GM12878 (cell line): ENCODE data around the gene GPR137B. TPM values are rescaled to one million over a fixed set of nuclear protein-coding genes. Genes with fewer than 3 reads are reported as not detected.
A peak's percentile ranks its signal among the peaks of the same experiment; 100 is the strongest.

ENCODE experiments used
- ATAC-seq: fragments of 200-7000 bp; cut with Tn5 transposase; 3 replicates; pipeline ENCODE4 v1.9.1; 2020; ENCODE audit warnings: mild to moderate bottlenecking, moderate library complexity
- BruUV-seq: library from RNA; stranded (reverse); fragments of 400-500 nt; replicated peaks from 2 replicates; lab custom pipeline; 2021; lab: Mats Ljungman, UMichigan
- CTCF ChIA-PET: fragments of 300-600 bp; sonication (Branson Sonifier 250); formaldehyde crosslinking; extraction: SDS; loops from one replicate; lab custom pipeline; 2021; ENCODE audit warnings: inconsistent platforms; lab: Yijun Ruan, JAX
- POLR2A ChIA-PET: fragments of 350-600 bp; formaldehyde crosslinking; extraction: SDS; loops from one replicate; lab custom pipeline; 2021; ENCODE audit warnings: inconsistent platforms; lab: Charles Lee
- RAD21 ChIA-PET: fragments of 300-600 bp; sonication (Branson Sonifier 250); formaldehyde crosslinking; loops from one replicate; lab custom pipeline; 2023; ENCODE audit warnings: antibody characterized with exemption; ENCODE audit not compliant: unreplicated experiment; lab: Charles Lee
- SMC1A ChIA-PET: fragments of 300-600 bp; sonication (Branson Sonifier 250); formaldehyde crosslinking; loops from one replicate; lab custom pipeline; 2023; ENCODE audit not compliant: unreplicated experiment, uncharacterized antibody; lab: Charles Lee
- DNase-seq: peaks from one replicate; pipeline ENCODE4 v3.0.0-alpha.2; 2011; ENCODE audit warnings: low read depth, low spot score
- FAIRE-seq: peaks from 3 replicates; lab custom pipeline; 2011; peaks lifted over from hg19 to GRCh38; lab: Jason Lieb, UNC
- H2AFZ ChIP-seq: 2 replicates; pipeline ENCODE4 v1.6.0; 2011; ENCODE audit warnings: low read depth, low read length, control low read depth; ENCODE audit not compliant: control insufficient read depth
- H3K27ac ChIP-seq: 2 replicates; pipeline ENCODE4 v1.5.1; 2011; ENCODE audit warnings: control low read depth; ENCODE audit not compliant: control insufficient read depth, insufficient read depth
- H3K27me3 ChIP-seq, 2 experiments: replicated peaks in 1 of 2; 2 replicates each; pipeline versions ENCODE4 v1.6.0 to v1.6.1; 2011; ENCODE audit warnings: low read length in 1 of 2; ENCODE audit not compliant: control insufficient read depth in 2 of 2, insufficient read depth in 2 of 2
- H3K36me3 ChIP-seq, 2 experiments: 2 replicates each; pipeline ENCODE4 v1.5.1; 2011; ENCODE audit warnings: low read length in 1 of 2; ENCODE audit not compliant: control insufficient read depth in 2 of 2, insufficient read depth in 2 of 2
- H3K4me1 ChIP-seq: 2 replicates; pipeline ENCODE4 v1.6.1; 2011; ENCODE audit warnings: mild to moderate bottlenecking, low read length, moderate library complexity, mixed read lengths; ENCODE audit not compliant: control insufficient read depth, insufficient read depth
- H3K4me2 ChIP-seq: 2 replicates; pipeline ENCODE4 v1.6.0; 2011; ENCODE audit warnings: control low read depth; ENCODE audit not compliant: control insufficient read depth, insufficient read depth
- H3K4me3 ChIP-seq: fragments of 200-600 bp; sonication (generic); 2 replicates; pipeline ENCODE4 v1.5.1; 2016
- H3K79me2 ChIP-seq: 2 replicates; pipeline ENCODE4 v1.6.0; 2011; ENCODE audit warnings: low read length; ENCODE audit not compliant: control insufficient read depth, insufficient read depth
- H3K9ac ChIP-seq: 2 replicates; pipeline ENCODE4 v1.8.0; 2011; ENCODE audit warnings: low read length, control low read depth, mixed read lengths; ENCODE audit not compliant: control insufficient read depth, insufficient read depth
- H3K9me3 ChIP-seq: replicated peaks from 3 replicates; pipeline ENCODE4 v1.5.1; 2011; ENCODE audit warnings: mild to moderate bottlenecking, low read length; ENCODE audit not compliant: control insufficient read depth, insufficient read depth
- H4K20me1 ChIP-seq: 2 replicates; pipeline ENCODE4 v1.6.0; 2011; ENCODE audit not compliant: control insufficient read depth, insufficient read depth
- ASH2L ChIP-seq: fragments of 300-600, 200-600 bp; sonication (generic); IDR thresholded peaks from 2 replicates; pipeline ENCODE4 v1.6.1; 2017; ENCODE audit warnings: low read depth, mild to moderate bottlenecking, borderline replicate concordance
- BMI1 ChIP-seq: fragments of 450-650 bp; IDR thresholded peaks from 2 replicates; pipeline ENCODE4 v1.6.1; 2016; ENCODE audit warnings: mild to moderate bottlenecking, moderate library complexity, borderline replicate concordance
- CBFB ChIP-seq: IDR thresholded peaks from 2 replicates; pipeline ENCODE4 v1.6.1; 2016; ENCODE audit warnings: antibody characterized with exemption, low read depth
- EP300 ChIP-seq, 2 experiments: fragments of 150-350 bp in 1 of 2; IDR thresholded peaks; 2 replicates each; pipeline ENCODE4 v1.6.1; 2011 to 2012; ENCODE audit warnings: low read depth in 2 of 2, low read length in 2 of 2, borderline replicate concordance in 1 of 2, improper control_type of control experiment in 1 of 2, inconsistent platforms in 1 of 2; ENCODE audit not compliant: control insufficient read depth in 1 of 2
- IKZF2 ChIP-seq, 2 experiments: fragments of 450-650 bp; IDR thresholded peaks; 2 replicates each; pipeline ENCODE4 v1.6.1; 2017; ENCODE audit warnings: mild to moderate bottlenecking in 2 of 2, moderate library complexity in 2 of 2
- KAT2A ChIP-seq: conservative IDR thresholded peaks from 2 replicates; pipeline ENCODE4 v1.6.1; 2011; ENCODE audit warnings: low read depth, low read length; ENCODE audit not compliant: control insufficient read depth
- MTA3 ChIP-seq: IDR thresholded peaks from 2 replicates; pipeline ENCODE4 v1.6.1; 2012; ENCODE audit warnings: low read length, inconsistent platforms, borderline replicate concordance
- POLR2AphosphoS5 ChIP-seq: IDR thresholded peaks from 2 replicates; pipeline ENCODE4 v1.6.1; 2011; ENCODE audit warnings: mild to moderate bottlenecking, low read length, inconsistent platforms
- RAD21 ChIP-seq: IDR thresholded peaks from 2 replicates; pipeline ENCODE4 v1.6.1; 2011; ENCODE audit warnings: mild to moderate bottlenecking, low read depth, low read length, moderate library complexity; ENCODE audit not compliant: insufficient read depth
- RAD51 ChIP-seq: fragments of 450-650 bp; IDR thresholded peaks from 2 replicates; pipeline ENCODE4 v1.6.1; 2016; ENCODE audit warnings: moderate library complexity, mild to moderate bottlenecking, inconsistent platforms
- RUNX3 ChIP-seq: IDR thresholded peaks from 2 replicates; pipeline ENCODE4 v1.6.1; 2012; ENCODE audit warnings: low read length, inconsistent platforms
- SUPT20H ChIP-seq: IDR thresholded peaks from 2 replicates; pipeline ENCODE4 v1.6.1; 2011; ENCODE audit warnings: low read depth, mild to moderate bottlenecking, low read length, moderate library complexity, borderline replicate concordance; ENCODE audit not compliant: control insufficient read depth
- TARDBP ChIP-seq: IDR thresholded peaks from 2 replicates; pipeline ENCODE4 v1.6.1; 2016; ENCODE audit warnings: borderline replicate concordance
- YY1 ChIP-seq: IDR thresholded peaks from 2 replicates; pipeline ENCODE4 v1.6.1; 2011; ENCODE audit warnings: low read depth, mild to moderate bottlenecking, low read length
- ZSCAN29 ChIP-seq: fragments of 450-650 bp; IDR thresholded peaks from 2 replicates; pipeline ENCODE4 v1.6.1; 2017; ENCODE audit warnings: mild to moderate bottlenecking, moderate library complexity
- WGBS: methylation state at CpG from one replicate; pipeline ENCODE4 v1.1.6; 2016; ENCODE audit warnings: low lambda C conversion rate; ENCODE audit not compliant: insufficient replicate concordance, insufficient coverage; ENCODE audit errors: missing lambda C conversion rate; 5-methylcytosine and 5-hydroxymethylcytosine counted together
- in situ Hi-C: fragments of 300-500 bp; cut with MboI; formaldehyde crosslinking; loops from 9 replicates; pipeline ENCODE4 v1.14.3; 2018; ENCODE audit warnings: mixed read lengths
- intact Hi-C: fragments of 100-400 bp; cut with micrococcal nuclease; formaldehyde crosslinking; loops from one replicate; pipeline ENCODE4 v1.14.2; 2022; ENCODE audit not compliant: unreplicated experiment
- polyA plus RNA-seq, 11 experiments: library from polyadenylated mRNA; depleted of rRNA in 4 of 11; unstranded in 6 of 11; stranded (reverse) in 5 of 11; fragments of >200 nt; fragmentation: Nextera tagmentation in 4 of 11; fragmentation: Illumina TruSeq in 1 of 11; extraction: Ambion mirVana in 4 of 11; extraction: Trizol in 1 of 11; gene quantifications; 1 replicate in 1 of 11; 2 replicates in 10 of 11; pipeline versions ENCODE4 v1.2.1 to v1.2.3, GENCODE V29; 2011 to 2016; ENCODE audit warnings: inconsistent platforms in 2 of 11, missing spikeins in 2 of 11, low read depth in 1 of 11
- total RNA-seq, 4 experiments: library from RNA; depleted of rRNA in 3 of 4; stranded (reverse); fragments of >200 nt in 3 of 4; fragmentation: Illumina TruSeq in 1 of 4; extraction: Trizol in 1 of 4; gene quantifications; 2 replicates each; pipeline versions ENCODE4 v1.2.1 to v1.2.3, GENCODE V29; 2013 to 2021
- TF ChIP-seq, protein P1 (sequence below): IDR thresholded peaks from 2 replicates; pipeline ENCODE4 v1.6.1; 2011; ENCODE audit warnings: low read depth, mild to moderate bottlenecking, low read length, moderate library complexity, borderline replicate concordance; ENCODE audit errors: extremely low read depth
- TF ChIP-seq, protein P2 (sequence below): fragments of 450-650 bp; IDR thresholded peaks from 2 replicates; pipeline ENCODE4 v1.6.1; 2017; ENCODE audit warnings: mild to moderate bottlenecking, low read depth, inconsistent platforms; ENCODE audit not compliant: poor library complexity, severe bottlenecking
- TF ChIP-seq, protein P3 (sequence below): IDR thresholded peaks from 2 replicates; pipeline ENCODE4 v1.6.1; 2012; ENCODE audit warnings: low read depth, low read length, improper control_type of control experiment

GPR137B gene
- total and polyA plus RNA-seq, 10 of the 15 experiments (the other 5 are each of a cell fraction or from before 2014, with no cell fraction given), result 5.4 to 20.8 (median 12.5) TPM

GRCh38 chr1:236147521-236148469 is 5.5 kb downstream of the GPR137B start (continued):
- TF ChIP-seq POLR2AphosphoS5 (no peak), IKZF2 (IDR thresholded peaks at IDR 0.05) (peak in 1 of 2 experiments; percentile 6; a peak in 1 of 4 replicates), EP300 (IDR thresholded peaks at IDR 0.05; ENCODE audit: borderline replicate concordance in 1 of 2, control insufficient read depth in 1 of 2, low read depth in 2 of 2, low read length in 2 of 2) (no peak), YY1 (no peak), KAT2A (no peak), BMI1 (no peak), ASH2L (no peak)
- TF ChIP-seq, all 136 proteins: peak for 5

DNA sequence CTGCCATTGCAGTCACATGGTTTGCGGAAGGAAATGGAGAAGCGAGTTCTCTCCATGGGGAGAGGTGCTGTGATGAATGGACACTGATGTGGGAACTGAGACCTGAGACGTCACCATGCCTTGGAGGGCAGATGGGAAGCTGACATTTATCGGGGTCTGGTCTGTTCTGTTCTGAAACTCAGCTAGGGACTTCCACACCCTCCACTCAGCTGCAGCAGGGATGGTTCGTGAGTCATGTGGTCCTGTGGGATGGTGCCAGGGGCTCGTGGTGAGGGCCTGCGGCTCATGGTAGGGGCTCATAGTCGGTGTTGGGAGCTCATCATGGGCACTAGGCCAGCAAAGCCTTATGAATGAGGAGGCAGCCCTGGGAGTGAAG is 6.1 kb downstream of the GPR137B start:
- Histone ChIP-seq H3K27me3 (no peaks in the 10 kb centered on the region), H2AFZ (no peak overlapping the region), H3K9ac (no peak overlapping the region), H4K20me1 (peaks cover 3% of the 10 kb centered on the region; the same call in 1 of the 2 replicates), H3K9me3 (no peaks in the 10 kb centered on the region), H3K4me1 (peaks cover 26% of the 10 kb centered on the region), H3K79me2 (peaks cover 72% of the 10 kb centered on the region), H3K36me3 (peaks cover 3 to 8% of the 10 kb centered on the region in 2 experiments; a peak in 2 of 4 replicates), H3K4me3 (peak overlapping the region; percentile 51), H3K27ac (peak overlapping the region; percentile 31; the same call in 1 of the 2 replicates), H3K4me2 (peak overlapping the region; percentile 63)
- no peak for FAIRE-seq
- RAD21 ChIA-PET, result interaction anchor here (0.8 to 7.3 kb wide), 6 partner anchors 8 to 136 kb away, joined by 3 to 121 read pairs (median 4); no protein-coding TSS in a partner anchor
- SMC1A ChIA-PET, result interaction anchor here (0.9 to 7.2 kb wide), 9 partner anchors 9 to 247 kb away, joined by 3 to 95 read pairs (median 4); no protein-coding TSS in a partner anchor
- 11% methylated on average over 8 of the region's 8 CpGs for WGBS
- CTCF ChIA-PET, result interaction anchor here (0.7 to 7.3 kb wide), 4 partner anchors 9 to 951 kb away, joined by 3 to 56 read pairs (median 4); no protein-coding TSS in a partner anchor
- POLR2A ChIA-PET, result interaction anchor here (0.5 to 3.5 kb wide), 8 partner anchors 8 to 212 kb away, joined by 3 to 16 read pairs (median 3); no protein-coding TSS in a partner anchor
- BruUV-seq, result no TSS peak
- intact Hi-C loops, result loop anchor here (10.0 kb wide), 1 partner anchor 284 kb away; the partner anchor contains the start of gene LYST
- in situ Hi-C loops, result no loop called here
- DNase-seq, result no peak
- ATAC-seq, result peak; percentile 12
- TF ChIP-seq RAD21 (no peak), RAD51 (peak; percentile 58; the same call in 1 of the 2 replicates), MTA3 (no peak), ZSCAN29 (no peak), CBFB (no peak), RUNX3 (0 out of 2 replicates have a peak, but pooled peaks have one; percentile 4), SUPT20H (no peak), KAT2A (no peak), TARDBP (no peak)
- TF ChIP-seq, protein P1, sequence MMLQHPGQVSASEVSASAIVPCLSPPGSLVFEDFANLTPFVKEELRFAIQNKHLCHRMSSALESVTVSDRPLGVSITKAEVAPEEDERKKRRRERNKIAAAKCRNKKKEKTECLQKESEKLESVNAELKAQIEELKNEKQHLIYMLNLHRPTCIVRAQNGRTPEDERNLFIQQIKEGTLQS, result no peak
- TF ChIP-seq, protein P2, sequence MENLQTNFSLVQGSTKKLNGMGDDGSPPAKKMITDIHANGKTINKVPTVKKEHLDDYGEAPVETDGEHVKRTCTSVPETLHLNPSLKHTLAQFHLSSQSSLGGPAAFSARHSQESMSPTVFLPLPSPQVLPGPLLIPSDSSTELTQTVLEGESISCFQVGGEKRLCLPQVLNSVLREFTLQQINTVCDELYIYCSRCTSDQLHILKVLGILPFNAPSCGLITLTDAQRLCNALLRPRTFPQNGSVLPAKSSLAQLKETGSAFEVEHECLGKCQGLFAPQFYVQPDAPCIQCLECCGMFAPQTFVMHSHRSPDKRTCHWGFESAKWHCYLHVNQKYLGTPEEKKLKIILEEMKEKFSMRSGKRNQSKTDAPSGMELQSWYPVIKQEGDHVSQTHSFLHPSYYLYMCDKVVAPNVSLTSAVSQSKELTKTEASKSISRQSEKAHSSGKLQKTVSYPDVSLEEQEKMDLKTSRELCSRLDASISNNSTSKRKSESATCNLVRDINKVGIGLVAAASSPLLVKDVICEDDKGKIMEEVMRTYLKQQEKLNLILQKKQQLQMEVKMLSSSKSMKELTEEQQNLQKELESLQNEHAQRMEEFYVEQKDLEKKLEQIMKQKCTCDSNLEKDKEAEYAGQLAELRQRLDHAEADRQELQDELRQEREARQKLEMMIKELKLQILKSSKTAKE, result no peak
- TF ChIP-seq, protein P3, sequence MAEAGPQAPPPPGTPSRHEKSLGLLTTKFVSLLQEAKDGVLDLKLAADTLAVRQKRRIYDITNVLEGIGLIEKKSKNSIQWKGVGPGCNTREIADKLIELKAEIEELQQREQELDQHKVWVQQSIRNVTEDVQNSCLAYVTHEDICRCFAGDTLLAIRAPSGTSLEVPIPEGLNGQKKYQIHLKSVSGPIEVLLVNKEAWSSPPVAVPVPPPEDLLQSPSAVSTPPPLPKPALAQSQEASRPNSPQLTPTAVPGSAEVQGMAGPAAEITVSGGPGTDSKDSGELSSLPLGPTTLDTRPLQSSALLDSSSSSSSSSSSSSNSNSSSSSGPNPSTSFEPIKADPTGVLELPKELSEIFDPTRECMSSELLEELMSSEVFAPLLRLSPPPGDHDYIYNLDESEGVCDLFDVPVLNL, result no peak
